Mucosa of descending colon (tissue), 3 donors: ENCODE measurements around the gene GMDS. TPM values are rescaled to one million over a fixed set of nuclear protein-coding genes. Genes with fewer than 3 reads are reported as not detected.

Experiments
- ATAC-seq: fragments of 200-7000 bp; cut with Tn5 transposase; one replicate; pipeline ENCODE4 v1.9.1; 2020; ENCODE audit warnings: mild to moderate bottlenecking, moderate library complexity
- DNase-seq, 3 donors: peaks; one replicate each; pipeline ENCODE4 v3.0.0-alpha.2; 2020
- H3K36me3 ChIP-seq: fragments of 200-600 bp; one replicate; pipeline ENCODE4 v1.8.0; 2021; ENCODE audit warnings: low read depth, mild to moderate bottlenecking
- H3K4me1 ChIP-seq: fragments of 200-600 bp; one replicate; pipeline ENCODE4 v1.8.0; 2021; ENCODE audit warnings: low read depth, mild to moderate bottlenecking
- H3K4me3 ChIP-seq: fragments of 200-600 bp; one replicate; pipeline ENCODE4 v1.8.0; 2021; ENCODE audit warnings: mild to moderate bottlenecking
- H3K9me3 ChIP-seq: fragments of 200-600 bp; one replicate; pipeline ENCODE4 v1.8.0; 2021; ENCODE audit warnings: mild to moderate bottlenecking
- CTCF ChIP-seq: fragments of 200-600 bp; IDR thresholded peaks from one replicate; pipeline ENCODE4 v1.8.0; 2022; ENCODE audit warnings: antibody characterized with exemption, mild to moderate bottlenecking
- intact Hi-C, 2 donors: fragments of 100-400 bp; cut with DNase I in 1 of 2; cut with micrococcal nuclease in 1 of 2; formaldehyde crosslinking; loops; one replicate each; pipeline versions ENCODE4 v1.11.0 to v1.11.1; 2022; cut with DNase I, micrococcal nuclease
- total RNA-seq, 3 donors: library from RNA; stranded (reverse); fragmentation: NEBNext Ultra II Directional in 2 of 3; extraction: Animal tissue kit (Norgen Biotek cat#: 25700) in 2 of 3; gene quantifications; one replicate each; pipeline versions ENCODE4 v1.2.1 to v1.2.4, GENCODE V29; 2021 to 2023
- donor health status: DM: no; HTN: no; CAD: no; lungs with moderate emphysema.
- donor health status: DM: no; HTN: no; CAD: no.
- donor health status: DM: no; HTN: yes; CAD: no.

The GMDS gene
- total RNA-seq, 3 donors from 2014 or later, result 68.0 to 228 (median 135) TPM

GRCh38 chr6:2224847-2225382 lies 20.5 kb downstream of the GMDS start:
- ATAC-seq, result no peak
- no peak for DNase-seq
- intact Hi-C loops, result no loop called here
- Histone ChIP-seq H3K36me3 (no peaks in the 10 kb centered on the region), H3K4me1 (peaks cover 21% of the 10 kb centered on the region), H3K4me3 (no peak overlapping the region), H3K9me3 (no peaks in the 10 kb centered on the region)
- no peak for TF ChIP-seq CTCF

GRCh38 chr6:2222275-2222842 lies 23.0 kb downstream of the GMDS start:
- peak overlapping the region; percentile 9 for H3K4me3 ChIP-seq
- no peaks in the 10 kb centered on the region for H3K36me3 ChIP-seq
- no peak for TF ChIP-seq CTCF
- ATAC-seq (peak; percentile 6), DNase-seq (no peak)
- intact Hi-C loops, result no loop called here
- peaks cover 18% of the 10 kb centered on the region for H3K4me1 ChIP-seq
- H3K9me3 ChIP-seq, result no peaks in the 10 kb centered on the region

GRCh38 chr6:2221726-2222274 lies 23.6 kb downstream of the GMDS start:
- no peak for ATAC-seq
- no peak for DNase-seq
- H3K36me3 ChIP-seq, result no peaks in the 10 kb centered on the region
- H3K9me3 ChIP-seq, result no peaks in the 10 kb centered on the region
- peak overlapping the region; percentile 9 for H3K4me3 ChIP-seq
- H3K4me1 ChIP-seq, result peaks cover 16% of the 10 kb centered on the region
- intact Hi-C loops, result no loop called here
- TF ChIP-seq CTCF, result no peak

GRCh38 chr6:2220154-2220553 lies 25.3 kb downstream of the GMDS start:
- Histone ChIP-seq H3K9me3 (no peaks in the 10 kb centered on the region), H3K36me3 (no peaks in the 10 kb centered on the region), H3K4me3 (no peak overlapping the region), H3K4me1 (peaks cover 13% of the 10 kb centered on the region)
- intact Hi-C loops, result no loop called here
- TF ChIP-seq CTCF, result no peak
- ATAC-seq, result no peak
- DNase-seq, result no peak

- DNase-seq (no peak), ATAC-seq (no peak)
- intact Hi-C loops, result no loop called here
- Histone ChIP-seq H3K4me1 (peaks cover 4% of the 10 kb centered on the region), H3K9me3 (no peaks in the 10 kb centered on the region), H3K36me3 (no peaks in the 10 kb centered on the region), H3K4me3 (no peak overlapping the region)
- TF ChIP-seq CTCF, result no peak
Observed at GRCh38 chr6:2218866-2219265, 26.5 kb downstream of the GMDS start.
